GM12878 (cell line): ENCODE data around the gene ENTPD6. TPM values are rescaled to one million over a fixed set of nuclear protein-coding genes. Genes with fewer than 3 reads are reported as not detected.

Experiments
- ATAC-seq: fragments of 200-7000 bp; cut with Tn5 transposase; 3 replicates; pipeline ENCODE4 v1.9.1; 2020; ENCODE audit warnings: mild to moderate bottlenecking, moderate library complexity
- BruUV-seq: library from RNA; stranded (reverse); fragments of 400-500 nt; replicated peaks from 2 replicates; lab custom pipeline; 2021; lab: Mats Ljungman, UMichigan
- CTCF ChIA-PET: fragments of 300-600 bp; sonication (Branson Sonifier 250); formaldehyde crosslinking; extraction: SDS; loops from one replicate; lab custom pipeline; 2021; ENCODE audit warnings: inconsistent platforms; lab: Yijun Ruan, JAX
- POLR2A ChIA-PET: fragments of 350-600 bp; formaldehyde crosslinking; extraction: SDS; loops from one replicate; lab custom pipeline; 2021; ENCODE audit warnings: inconsistent platforms; lab: Charles Lee
- RAD21 ChIA-PET: fragments of 300-600 bp; sonication (Branson Sonifier 250); formaldehyde crosslinking; loops from one replicate; lab custom pipeline; 2023; ENCODE audit warnings: antibody characterized with exemption; ENCODE audit not compliant: unreplicated experiment; lab: Charles Lee
- SMC1A ChIA-PET: fragments of 300-600 bp; sonication (Branson Sonifier 250); formaldehyde crosslinking; loops from one replicate; lab custom pipeline; 2023; ENCODE audit not compliant: unreplicated experiment, uncharacterized antibody; lab: Charles Lee
- DNase-seq: peaks from one replicate; pipeline ENCODE4 v3.0.0-alpha.2; 2011; ENCODE audit warnings: low read depth, low spot score
- FAIRE-seq: peaks from 3 replicates; lab custom pipeline; 2011; peaks lifted over from hg19 to GRCh38; lab: Jason Lieb, UNC
- H2AFZ ChIP-seq: 2 replicates; pipeline ENCODE4 v1.6.0; 2011; ENCODE audit warnings: low read depth, low read length, control low read depth; ENCODE audit not compliant: control insufficient read depth
- H3K27ac ChIP-seq: 2 replicates; pipeline ENCODE4 v1.5.1; 2011; ENCODE audit warnings: control low read depth; ENCODE audit not compliant: control insufficient read depth, insufficient read depth
- H3K27me3 ChIP-seq, 2 experiments: replicated peaks in 1 of 2; 2 replicates each; pipeline versions ENCODE4 v1.6.0 to v1.6.1; 2011; ENCODE audit warnings: low read length in 1 of 2; ENCODE audit not compliant: control insufficient read depth in 2 of 2, insufficient read depth in 2 of 2
- H3K36me3 ChIP-seq, 2 experiments: 2 replicates each; pipeline ENCODE4 v1.5.1; 2011; ENCODE audit warnings: low read length in 1 of 2; ENCODE audit not compliant: control insufficient read depth in 2 of 2, insufficient read depth in 2 of 2
- H3K4me1 ChIP-seq: 2 replicates; pipeline ENCODE4 v1.6.1; 2011; ENCODE audit warnings: mild to moderate bottlenecking, low read length, moderate library complexity, mixed read lengths; ENCODE audit not compliant: control insufficient read depth, insufficient read depth
- H3K4me2 ChIP-seq: 2 replicates; pipeline ENCODE4 v1.6.0; 2011; ENCODE audit warnings: control low read depth; ENCODE audit not compliant: control insufficient read depth, insufficient read depth
- H3K4me3 ChIP-seq: fragments of 200-600 bp; sonication (generic); 2 replicates; pipeline ENCODE4 v1.5.1; 2016
- H3K79me2 ChIP-seq: 2 replicates; pipeline ENCODE4 v1.6.0; 2011; ENCODE audit warnings: low read length; ENCODE audit not compliant: control insufficient read depth, insufficient read depth
- H3K9ac ChIP-seq: 2 replicates; pipeline ENCODE4 v1.8.0; 2011; ENCODE audit warnings: low read length, control low read depth, mixed read lengths; ENCODE audit not compliant: control insufficient read depth, insufficient read depth
- H3K9me3 ChIP-seq: replicated peaks from 3 replicates; pipeline ENCODE4 v1.5.1; 2011; ENCODE audit warnings: mild to moderate bottlenecking, low read length; ENCODE audit not compliant: control insufficient read depth, insufficient read depth
- H4K20me1 ChIP-seq: 2 replicates; pipeline ENCODE4 v1.6.0; 2011; ENCODE audit not compliant: control insufficient read depth, insufficient read depth
- BCL11A ChIP-seq: IDR thresholded peaks from 2 replicates; pipeline ENCODE4 v1.6.1; 2011; ENCODE audit warnings: low read depth, low read length
- CEBPB ChIP-seq, 2 experiments: fragments of 150-350 bp in 1 of 2; IDR thresholded peaks; 2 replicates each; pipeline ENCODE4 v1.6.1; 2012 to 2014; ENCODE audit warnings: low read depth in 2 of 2, low read length in 2 of 2, borderline replicate concordance in 1 of 2, inconsistent platforms in 1 of 2
- CHD4 ChIP-seq: fragments of 200-600 bp; sonication (generic); IDR thresholded peaks from 2 replicates; pipeline ENCODE4 v1.6.1; 2016; ENCODE audit warnings: mild to moderate bottlenecking
- CTCF ChIP-seq, 3 experiments: IDR thresholded peaks in 2 of 3; conservative IDR thresholded peaks in 1 of 3; 2 replicates each; pipeline ENCODE4 v1.5.1; 2011; ENCODE audit warnings: low read depth in 3 of 3, low read length in 3 of 3, mild to moderate bottlenecking in 3 of 3, control low read depth in 2 of 3, moderate library complexity in 2 of 3, inconsistent platforms in 1 of 3, mixed read lengths in 1 of 3; ENCODE audit not compliant: control insufficient read depth in 2 of 3, insufficient read depth in 1 of 3; ENCODE audit errors: extremely low read depth in 1 of 3
- PRDM15 ChIP-seq: fragments of 450-650 bp; formaldehyde crosslinking; IDR thresholded peaks from 2 replicates; pipeline ENCODE4 v1.4.0; 2020; ENCODE audit warnings: mild to moderate bottlenecking, moderate library complexity
- ZNF274 ChIP-seq: IDR thresholded peaks from one replicate; pipeline ENCODE4 v1.8.0; 2011; ENCODE audit not compliant: insufficient read length, insufficient read depth
- WGBS: methylation state at CpG from one replicate; pipeline ENCODE4 v1.1.6; 2016; ENCODE audit warnings: low lambda C conversion rate; ENCODE audit not compliant: insufficient replicate concordance, insufficient coverage; ENCODE audit errors: missing lambda C conversion rate; 5-methylcytosine and 5-hydroxymethylcytosine counted together
- in situ Hi-C: fragments of 300-500 bp; cut with MboI; formaldehyde crosslinking; loops from 9 replicates; pipeline ENCODE4 v1.14.3; 2018; ENCODE audit warnings: mixed read lengths
- intact Hi-C: fragments of 100-400 bp; cut with micrococcal nuclease; formaldehyde crosslinking; loops from one replicate; pipeline ENCODE4 v1.14.2; 2022; ENCODE audit not compliant: unreplicated experiment
- polyA plus RNA-seq, 11 experiments: library from polyadenylated mRNA; depleted of rRNA in 4 of 11; unstranded in 6 of 11; stranded (reverse) in 5 of 11; fragments of >200 nt; fragmentation: Nextera tagmentation in 4 of 11; fragmentation: Illumina TruSeq in 1 of 11; extraction: Ambion mirVana in 4 of 11; extraction: Trizol in 1 of 11; gene quantifications; 1 replicate in 1 of 11; 2 replicates in 10 of 11; pipeline versions ENCODE4 v1.2.1 to v1.2.3, GENCODE V29; 2011 to 2016; ENCODE audit warnings: inconsistent platforms in 2 of 11, missing spikeins in 2 of 11, low read depth in 1 of 11
- total RNA-seq, 4 experiments: library from RNA; depleted of rRNA in 3 of 4; stranded (reverse); fragments of >200 nt in 3 of 4; fragmentation: Illumina TruSeq in 1 of 4; extraction: Trizol in 1 of 4; gene quantifications; 2 replicates each; pipeline versions ENCODE4 v1.2.1 to v1.2.3, GENCODE V29; 2013 to 2021
- TF ChIP-seq, protein P1 (sequence below): IDR thresholded peaks from 2 replicates; pipeline ENCODE4 v1.6.1; 2012; ENCODE audit warnings: low read depth, low read length, improper control_type of control experiment

Gene ENTPD6
- total and polyA plus RNA-seq, 10 of the 15 experiments (the other 5 are each of a cell fraction or from before 2014, with no cell fraction given): 0.53 to 45.4 (median 31.1) TPM

DNA sequence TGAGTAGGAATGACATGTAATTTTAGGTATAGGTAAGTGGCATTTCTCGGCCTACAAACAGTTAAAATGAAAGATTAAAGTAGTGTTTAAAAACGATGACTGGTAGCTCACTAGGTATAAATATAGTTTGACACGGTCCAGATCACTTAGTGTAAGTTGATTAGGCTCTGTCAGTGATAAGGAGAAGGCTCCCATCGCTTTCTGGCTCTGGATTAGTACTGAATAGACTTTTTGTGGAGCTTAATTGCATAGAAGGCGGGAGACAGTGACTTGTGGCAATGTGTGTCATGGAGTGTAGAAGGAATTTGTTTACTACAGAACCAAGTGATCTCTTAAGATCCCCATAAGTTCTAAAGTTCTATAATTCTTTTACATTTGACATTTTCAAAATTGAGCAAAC is 59.1 kb downstream of the ENTPD6 start:
- ATAC-seq (no peak), DNase-seq (no peak), FAIRE-seq (no peak)
- H3K79me2 ChIP-seq: peaks cover 16% of the 10 kb centered on the region
- H3K36me3 ChIP-seq: peaks cover 0 to 2% of the 10 kb centered on the region in 2 experiments; a peak in 3 of 4 replicates
- ChIA-PET CTCF (interaction anchor here (1.4 kb wide), 3 partner anchors 42 to 144 kb away, joined by 3 to 5 read pairs (median 4); no protein-coding TSS in a partner anchor), POLR2A (no interaction called here), RAD21 (interaction anchor here (1.0 kb wide), 1 partner anchor 261 kb away, joined by 3 read pairs; no protein-coding TSS in a partner anchor), SMC1A (no interaction called here)
- BruUV-seq: no TSS peak
- H3K4me1 ChIP-seq: peaks cover 16% of the 10 kb centered on the region
- no peak overlapping the region for H3K27ac ChIP-seq
- in situ Hi-C loops: loop anchor here (25.0 kb wide), 1 partner anchor 1892 kb away; the partner anchor contains the start of genes GZF1 and NXT1
- H3K27me3 ChIP-seq: no peaks in the 10 kb centered on the region
- 0 out of 2 replicates have a peak, but pooled peaks cover 3% of the 10 kb centered on the region for H4K20me1 ChIP-seq
- no peaks in the 10 kb centered on the region for H3K9me3 ChIP-seq
- 78% methylated on average over 5 of the region's 5 CpGs for WGBS
- TF ChIP-seq CEBPB (IDR thresholded peaks at IDR 0.05; ENCODE audit: borderline replicate concordance in 1 of 2, low read depth in 2 of 2, low read length in 2 of 2): no peak
- no peak overlapping the region for H2AFZ ChIP-seq
- no peak overlapping the region for H3K9ac ChIP-seq
- H3K4me3 ChIP-seq: no peak overlapping the region
- no peak overlapping the region for H3K4me2 ChIP-seq
- intact Hi-C loops: no loop called here

DNA sequence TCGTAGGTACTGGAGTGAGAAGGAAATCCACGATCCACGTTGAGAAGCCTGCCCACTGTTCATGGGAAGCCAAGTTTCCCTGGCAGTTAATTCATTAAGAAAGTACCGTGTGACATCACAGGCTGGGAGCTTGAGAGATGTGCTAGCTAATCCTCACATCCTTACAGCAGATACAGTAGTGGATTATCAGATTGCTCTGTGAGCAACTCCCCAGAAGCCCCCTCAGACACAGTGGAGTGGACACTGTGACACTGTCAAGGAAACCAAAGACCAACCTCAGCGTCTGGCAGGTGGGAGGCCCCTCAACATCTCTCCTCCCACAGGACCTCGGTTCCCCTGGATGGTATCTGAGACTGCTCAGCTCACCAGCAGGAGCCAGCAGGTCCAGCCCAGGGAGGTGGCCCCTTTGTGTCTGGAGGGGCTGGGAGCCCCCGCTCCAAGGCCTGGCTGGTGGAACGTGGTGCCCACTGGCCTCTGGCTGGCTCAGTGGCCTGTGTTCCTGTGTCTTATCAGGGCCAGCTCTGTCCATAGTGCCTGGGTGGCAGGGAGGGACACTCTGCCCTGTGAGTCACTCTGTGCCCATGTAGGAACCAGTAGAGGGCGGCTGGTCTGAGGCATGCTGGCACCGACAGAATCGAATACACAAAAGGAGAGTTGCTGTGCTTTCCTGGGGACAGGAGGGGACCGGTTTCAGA is 59.6 kb downstream of the ENTPD6 start:
- BruUV-seq: no TSS peak
- 0 out of 2 replicates have a peak, but pooled peaks cover 3% of the 10 kb centered on the region for H4K20me1 ChIP-seq
- peaks cover 14% of the 10 kb centered on the region for H3K79me2 ChIP-seq
- no peak for FAIRE-seq
- ChIA-PET RAD21 (interaction anchor here (1.0 kb wide), 1 partner anchor 261 kb away, joined by 3 read pairs; no protein-coding TSS in a partner anchor), SMC1A (no interaction called here), CTCF (interaction anchor here (0.8 to 1.4 kb wide), 4 partner anchors 38 to 143 kb away, joined by 3 to 5 read pairs (median 4); no protein-coding TSS in a partner anchor), POLR2A (no interaction called here)
- no peaks in the 10 kb centered on the region for H3K27me3 ChIP-seq
- H3K27ac ChIP-seq: no peak overlapping the region
- ATAC-seq: no peak
- no peak overlapping the region for H3K4me3 ChIP-seq
- H3K4me2 ChIP-seq: no peak overlapping the region
- H3K4me1 ChIP-seq: peaks cover 16% of the 10 kb centered on the region
- no peak for DNase-seq
- 98% methylated on average over 12 of the region's 12 CpGs for WGBS
- H3K9ac ChIP-seq: no peak overlapping the region
- in situ Hi-C loops: loop anchor here (25.0 kb wide), 1 partner anchor 1893 kb away; the partner anchor contains the start of genes GZF1 and NXT1
- intact Hi-C loops: no loop called here
- H3K9me3 ChIP-seq: no peaks in the 10 kb centered on the region
- no peak overlapping the region for H2AFZ ChIP-seq
- peaks cover 2 to 5% of the 10 kb centered on the region in 2 experiments; a peak in 3 of 4 replicates for H3K36me3 ChIP-seq
- TF ChIP-seq, protein P1, sequence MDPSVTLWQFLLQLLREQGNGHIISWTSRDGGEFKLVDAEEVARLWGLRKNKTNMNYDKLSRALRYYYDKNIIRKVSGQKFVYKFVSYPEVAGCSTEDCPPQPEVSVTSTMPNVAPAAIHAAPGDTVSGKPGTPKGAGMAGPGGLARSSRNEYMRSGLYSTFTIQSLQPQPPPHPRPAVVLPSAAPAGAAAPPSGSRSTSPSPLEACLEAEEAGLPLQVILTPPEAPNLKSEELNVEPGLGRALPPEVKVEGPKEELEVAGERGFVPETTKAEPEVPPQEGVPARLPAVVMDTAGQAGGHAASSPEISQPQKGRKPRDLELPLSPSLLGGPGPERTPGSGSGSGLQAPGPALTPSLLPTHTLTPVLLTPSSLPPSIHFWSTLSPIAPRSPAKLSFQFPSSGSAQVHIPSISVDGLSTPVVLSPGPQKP: no peak
- TF ChIP-seq ZNF274: no peak
- TF ChIP-seq CEBPB (IDR thresholded peaks at IDR 0.05; ENCODE audit: borderline replicate concordance in 1 of 2, low read depth in 2 of 2, low read length in 2 of 2): no peak
- no peak for TF ChIP-seq CHD4
- no peak for TF ChIP-seq PRDM15 (CRISPR knock-in tag)
- no peak for TF ChIP-seq BCL11A
- no peak for TF ChIP-seq CTCF (IDR thresholded peaks at IDR 0.05 in 2 of 3, conservative IDR thresholded peaks at IDR 0.05 in 1 of 3; ENCODE audit: control insufficient read depth in 2 of 3, extremely low read depth in 1 of 3, insufficient read depth in 1 of 3, low read depth in 3 of 3, low read length in 3 of 3)
